ENCODE measurements around the gene OPHN1. TPM values are rescaled to one million over a fixed set of nuclear protein-coding genes. Genes with fewer than 3 reads are reported as not detected.

Gene OPHN1
- total RNA-seq, 4 donors from 2014 or later, result 2.3 to 10.8 (median 4.6) TPM

- DNase-seq (peak; percentile 54 to 72), ATAC-seq (peak; percentile 93 to 96)
- in situ Hi-C loops (cut with MboI; ENCODE audit: low sequenced_read_pairs in 4 of 4) (no loop called here), intact Hi-C loops (cut with DNase I; ENCODE audit: low total_unique reads) (loop anchor here (10.0 kb wide), 1 partner anchor 279 kb away; no protein-coding TSS in a partner anchor)
- peak overlapping the region; percentile 33 to 62 (median 47) for H3K27ac ChIP-seq
- no peaks in the 10 kb centered on the region for H3K36me3 ChIP-seq
- H3K4me1 ChIP-seq, result peaks cover 9 to 30% of the 10 kb centered on the region in 2 donors
- TF ChIP-seq, protein P1, sequence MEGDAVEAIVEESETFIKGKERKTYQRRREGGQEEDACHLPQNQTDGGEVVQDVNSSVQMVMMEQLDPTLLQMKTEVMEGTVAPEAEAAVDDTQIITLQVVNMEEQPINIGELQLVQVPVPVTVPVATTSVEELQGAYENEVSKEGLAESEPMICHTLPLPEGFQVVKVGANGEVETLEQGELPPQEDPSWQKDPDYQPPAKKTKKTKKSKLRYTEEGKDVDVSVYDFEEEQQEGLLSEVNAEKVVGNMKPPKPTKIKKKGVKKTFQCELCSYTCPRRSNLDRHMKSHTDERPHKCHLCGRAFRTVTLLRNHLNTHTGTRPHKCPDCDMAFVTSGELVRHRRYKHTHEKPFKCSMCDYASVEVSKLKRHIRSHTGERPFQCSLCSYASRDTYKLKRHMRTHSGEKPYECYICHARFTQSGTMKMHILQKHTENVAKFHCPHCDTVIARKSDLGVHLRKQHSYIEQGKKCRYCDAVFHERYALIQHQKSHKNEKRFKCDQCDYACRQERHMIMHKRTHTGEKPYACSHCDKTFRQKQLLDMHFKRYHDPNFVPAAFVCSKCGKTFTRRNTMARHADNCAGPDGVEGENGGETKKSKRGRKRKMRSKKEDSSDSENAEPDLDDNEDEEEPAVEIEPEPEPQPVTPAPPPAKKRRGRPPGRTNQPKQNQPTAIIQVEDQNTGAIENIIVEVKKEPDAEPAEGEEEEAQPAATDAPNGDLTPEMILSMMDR (IDR thresholded peaks at IDR 0.05 in 4 of 5, conservative IDR thresholded peaks at IDR 0.05 in 1 of 5), result no peak
- no peak for TF ChIP-seq POLR2A (IDR thresholded peaks at IDR 0.05)
- no peaks in the 10 kb centered on the region for H3K27me3 ChIP-seq
- H3K4me3 ChIP-seq, result no peak overlapping the region
- H3K9me3 ChIP-seq, result no peaks in the 10 kb centered on the region
Observed at GRCh38 chrX:68415316-68415715, 18.0 kb downstream of the OPHN1 start.

DNA sequence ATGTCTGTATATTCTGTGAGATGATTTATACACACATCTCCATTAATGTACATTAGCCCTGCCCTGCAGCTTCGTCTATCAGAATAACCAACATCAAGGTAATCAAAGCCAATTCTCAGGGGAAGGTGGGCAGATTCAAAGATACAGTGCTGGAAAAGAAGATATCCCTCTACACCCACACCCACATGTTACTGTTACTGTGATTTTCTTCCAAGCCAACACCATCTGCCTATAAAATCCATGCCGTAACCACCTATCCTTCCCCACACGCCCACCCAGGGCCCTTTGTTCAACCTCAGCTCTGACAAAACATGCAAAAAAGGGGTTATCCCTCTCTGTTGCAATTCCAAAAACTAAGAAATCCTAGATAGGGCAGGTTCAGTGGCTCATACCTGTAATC is 20.0 kb downstream of the OPHN1 start:
- TF ChIP-seq, protein P1 (IDR thresholded peaks at IDR 0.05 in 4 of 5, conservative IDR thresholded peaks at IDR 0.05 in 1 of 5), result no peak
- TF ChIP-seq POLR2A (IDR thresholded peaks at IDR 0.05), result no peak
- no peaks in the 10 kb centered on the region for H3K9me3 ChIP-seq
- intact Hi-C loops (cut with DNase I; ENCODE audit: low total_unique reads), result loop anchor here (10.0 kb wide), 1 partner anchor 282 kb away; no protein-coding TSS in a partner anchor
- in situ Hi-C loops (cut with MboI; ENCODE audit: low sequenced_read_pairs in 4 of 4), result no loop called here
- no peak for ATAC-seq
- peaks cover 5 to 35% of the 10 kb centered on the region in 2 donors for H3K4me1 ChIP-seq
- no peak overlapping the region for H3K27ac ChIP-seq
- no peaks in the 10 kb centered on the region for H3K27me3 ChIP-seq
- DNase-seq, result no peak
- H3K4me3 ChIP-seq, result no peak overlapping the region
- H3K36me3 ChIP-seq, result no peaks in the 10 kb centered on the region

DNA sequence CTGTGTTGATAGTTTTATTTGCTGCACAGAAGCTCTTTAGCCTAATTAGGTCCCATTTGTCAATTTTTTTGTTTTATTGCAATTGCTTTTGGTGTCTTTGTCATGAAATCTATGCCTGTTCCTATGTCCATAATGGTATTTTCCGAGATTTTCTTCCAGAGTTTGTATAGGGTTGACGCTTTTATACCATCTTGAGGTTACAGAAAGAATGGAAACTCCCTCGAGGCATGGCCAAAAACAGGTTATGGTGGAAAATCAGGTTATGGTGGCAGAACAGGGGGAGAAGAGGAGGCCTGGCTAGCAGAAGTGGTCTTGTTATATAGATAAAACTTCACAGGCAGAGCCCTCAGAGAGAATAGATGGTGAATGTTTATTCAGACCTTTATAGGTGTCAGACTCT is 21.6 kb downstream of the OPHN1 start:
- Histone ChIP-seq H3K4me1 (peaks cover 5 to 31% of the 10 kb centered on the region in 2 donors), H3K9me3 (no peaks in the 10 kb centered on the region), H3K27ac (no peak overlapping the region), H3K4me3 (no peak overlapping the region), H3K27me3 (no peaks in the 10 kb centered on the region), H3K36me3 (no peaks in the 10 kb centered on the region)
- in situ Hi-C loops (cut with MboI; ENCODE audit: low sequenced_read_pairs in 4 of 4), result no loop called here
- intact Hi-C loops (cut with DNase I; ENCODE audit: low total_unique reads), result loop anchor here (10.0 kb wide), 1 partner anchor 283 kb away; no protein-coding TSS in a partner anchor
- no peak for TF ChIP-seq POLR2A (IDR thresholded peaks at IDR 0.05)
- no peak for DNase-seq
- ATAC-seq, result no peak

GRCh38 chrX:68409194-68409593 is 24.1 kb downstream of the OPHN1 start:
- Histone ChIP-seq H3K36me3 (no peaks in the 10 kb centered on the region), H3K27ac (peak overlapping the region in 1 of 4 donors; percentile 35), H3K4me1 (peaks cover 3 to 12% of the 10 kb centered on the region in 2 donors), H3K4me3 (no peak overlapping the region), H3K9me3 (no peaks in the 10 kb centered on the region), H3K27me3 (no peaks in the 10 kb centered on the region)
- in situ Hi-C loops (cut with MboI; ENCODE audit: low sequenced_read_pairs in 4 of 4) (no loop called here), intact Hi-C loops (cut with DNase I; ENCODE audit: low total_unique reads) (no loop called here)
- ATAC-seq (peak in 1 of 2 donors; percentile 69), DNase-seq (no peak)
- TF ChIP-seq POLR2A (IDR thresholded peaks at IDR 0.05), result no peak
- TF ChIP-seq, protein P1 (IDR thresholded peaks at IDR 0.05 in 4 of 5, conservative IDR thresholded peaks at IDR 0.05 in 1 of 5), result no peak

DNA sequence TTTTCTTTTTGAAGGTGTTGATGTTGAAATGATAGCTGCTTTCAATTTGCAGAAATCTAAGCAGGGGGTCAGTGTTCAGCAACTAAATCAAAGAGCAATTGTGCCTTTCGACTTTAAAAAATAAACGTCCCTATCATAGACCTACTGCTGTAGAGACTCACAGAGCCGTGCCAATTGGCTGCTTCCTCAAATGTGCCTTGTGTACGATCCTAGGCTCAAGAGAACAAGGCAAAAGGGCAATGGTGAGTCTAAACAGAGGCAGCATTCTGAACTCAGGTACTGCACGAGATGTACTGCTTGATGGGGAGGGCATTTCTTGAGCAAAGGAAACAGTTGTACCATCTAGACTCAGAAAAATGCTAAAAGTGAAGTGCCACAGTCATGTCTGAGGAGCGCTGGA is 29.8 kb downstream of the OPHN1 start:
- Histone ChIP-seq H3K4me1 (no peaks in the 10 kb centered on the region), H3K27ac (no peak overlapping the region), H3K4me3 (no peak overlapping the region), H3K9me3 (no peaks in the 10 kb centered on the region), H3K36me3 (no peaks in the 10 kb centered on the region), H3K27me3 (no peaks in the 10 kb centered on the region)
- DNase-seq, result no peak
- intact Hi-C loops (cut with DNase I; ENCODE audit: low total_unique reads), result no loop called here
- in situ Hi-C loops (cut with MboI; ENCODE audit: low sequenced_read_pairs in 4 of 4), result no loop called here
- TF ChIP-seq, protein P1 (IDR thresholded peaks at IDR 0.05 in 4 of 5, conservative IDR thresholded peaks at IDR 0.05 in 1 of 5), result no peak
- no peak for TF ChIP-seq POLR2A (IDR thresholded peaks at IDR 0.05)
- ATAC-seq, result no peak
